Mesenchymal stem cell (in vitro differentiated cells and primary cell): Measurements from ENCODE around the gene AOX1.

Experiments used
- DNase-seq: peaks from one replicate; pipeline ENCODE4 v3.0.0-alpha.2; 2013
- H2AFZ ChIP-seq: one replicate; pipeline ENCODE4 v1.6.1; 2013; ENCODE audit warnings: low read depth, mild to moderate bottlenecking, control low read depth, inconsistent platforms, low read length, moderate library complexity
- H2AK5ac ChIP-seq: 2 replicates; pipeline ENCODE4 v1.6.1; 2013; ENCODE audit warnings: low read length, moderate library complexity, mild to moderate bottlenecking, inconsistent platforms; ENCODE audit not compliant: severe bottlenecking
- H2BK120ac ChIP-seq: one replicate; pipeline ENCODE4 v1.6.1; 2013; ENCODE audit warnings: low read depth, mild to moderate bottlenecking, inconsistent platforms, low read length, moderate library complexity
- H2BK12ac ChIP-seq, 2 experiments: one replicate each; pipeline ENCODE4 v1.6.1; 2013; ENCODE audit warnings: inconsistent platforms in 2 of 2, low read length in 2 of 2, mild to moderate bottlenecking in 2 of 2, moderate library complexity in 2 of 2, control low read depth in 1 of 2
- H2BK15ac ChIP-seq: one replicate; pipeline ENCODE4 v1.6.1; 2013; ENCODE audit warnings: mild to moderate bottlenecking, low read depth, inconsistent platforms; ENCODE audit not compliant: poor library complexity, severe bottlenecking
- H2BK5ac ChIP-seq: 2 replicates; pipeline ENCODE4 v1.6.1; 2013; ENCODE audit warnings: low read depth, mild to moderate bottlenecking, low read length, control low read depth, inconsistent platforms; ENCODE audit not compliant: poor library complexity, severe bottlenecking
- H3K14ac ChIP-seq, 2 experiments: one replicate each; pipeline ENCODE4 v1.6.1; 2013; ENCODE audit warnings: inconsistent platforms in 2 of 2, low read length in 2 of 2, control low read depth in 1 of 2, mild to moderate bottlenecking in 1 of 2, moderate library complexity in 1 of 2
- H3K18ac ChIP-seq, 2 experiments: one replicate each; pipeline ENCODE4 v1.6.1; 2013; ENCODE audit warnings: inconsistent platforms in 2 of 2, low read length in 2 of 2, control low read depth in 1 of 2, low read depth in 1 of 2, mild to moderate bottlenecking in 1 of 2
- H3K23ac ChIP-seq, 2 experiments: one replicate each; pipeline ENCODE4 v1.6.1; 2013; ENCODE audit warnings: inconsistent platforms in 2 of 2, low read length in 2 of 2, mild to moderate bottlenecking in 2 of 2, moderate library complexity in 2 of 2, control low read depth in 1 of 2
- H3K27ac ChIP-seq: 2 replicates; pipeline ENCODE4 v1.5.1; 2013; ENCODE audit warnings: mild to moderate bottlenecking, moderate library complexity, low read length, control low read depth, inconsistent platforms; ENCODE audit not compliant: poor library complexity, severe bottlenecking
- H3K27me3 ChIP-seq, 2 experiments: 2 replicates each; pipeline versions ENCODE4 v1.6.1 to v1.7.0; 2013; ENCODE audit warnings: low read length in 2 of 2, mild to moderate bottlenecking in 2 of 2, moderate library complexity in 2 of 2, control low read depth in 1 of 2, inconsistent platforms in 1 of 2; ENCODE audit not compliant: control insufficient read depth in 1 of 2, insufficient read depth in 1 of 2
- H3K36me3 ChIP-seq, 2 experiments: 2 replicates each; pipeline versions ENCODE4 v1.6.1 to v1.7.0; 2013; ENCODE audit warnings: low read length in 2 of 2, control low read depth in 1 of 2, inconsistent platforms in 1 of 2, low read depth in 1 of 2, mild to moderate bottlenecking in 1 of 2; ENCODE audit not compliant: insufficient read depth in 2 of 2, control insufficient read depth in 1 of 2
- H3K4ac ChIP-seq, 2 experiments: one replicate each; pipeline ENCODE4 v1.6.1; 2013; ENCODE audit warnings: inconsistent platforms in 2 of 2, low read length in 2 of 2, mild to moderate bottlenecking in 2 of 2, moderate library complexity in 2 of 2, control low read depth in 1 of 2, low read depth in 1 of 2
- H3K4me1 ChIP-seq: 2 replicates; pipeline ENCODE4 v1.6.1; 2013; ENCODE audit warnings: low read depth, low read length, control low read depth; ENCODE audit not compliant: control insufficient read depth, insufficient read depth
- H3K4me2 ChIP-seq: 2 replicates; pipeline ENCODE4 v1.6.1; 2013; ENCODE audit warnings: low read length, mild to moderate bottlenecking, inconsistent platforms; ENCODE audit not compliant: poor library complexity, severe bottlenecking
- H3K4me3 ChIP-seq, 2 experiments: 2 replicates each; pipeline versions ENCODE4 v1.5.1 to v1.7.0; 2013; ENCODE audit warnings: low read length in 2 of 2, mild to moderate bottlenecking in 2 of 2, control low read depth in 1 of 2, low read depth in 1 of 2; ENCODE audit not compliant: insufficient read depth in 1 of 2
- H3K79me1 ChIP-seq: replicated peaks from 2 replicates; pipeline ENCODE4 v1.6.1; 2013; ENCODE audit warnings: mild to moderate bottlenecking, control low read depth, low read length, inconsistent platforms; ENCODE audit not compliant: poor library complexity, severe bottlenecking
- H3K9ac ChIP-seq: 2 replicates; pipeline ENCODE4 v1.7.0; 2013; ENCODE audit warnings: mild to moderate bottlenecking, low read length, moderate library complexity
- H3K9me3 ChIP-seq: 2 replicates; pipeline ENCODE4 v1.7.0; 2013; ENCODE audit warnings: mild to moderate bottlenecking, low read length; ENCODE audit not compliant: control insufficient read depth
- H4K8ac ChIP-seq: one replicate; pipeline ENCODE4 v1.6.1; 2013; ENCODE audit warnings: inconsistent platforms, mild to moderate bottlenecking, low read length, moderate library complexity
- H4K91ac ChIP-seq: one replicate; pipeline ENCODE4 v1.6.1; 2013; ENCODE audit warnings: mild to moderate bottlenecking, low read length, inconsistent platforms
- WGBS: methylation state at CpG from one replicate; pipeline ENCODE4 v1.1.7; 2013; ENCODE audit warnings: mixed read lengths; 5-methylcytosine and 5-hydroxymethylcytosine counted together

Gene AOX1

GRCh38 chr2:200668478-200668877, 82.7 kb downstream of the AOX1 start:
- no peak overlapping the region for H3K4ac ChIP-seq
- no peak overlapping the region for H2BK12ac ChIP-seq
- H4K91ac ChIP-seq, result no peak overlapping the region
- H3K79me1 ChIP-seq, result no peaks in the 10 kb centered on the region
- DNase-seq, result no peak
- H2AK5ac ChIP-seq, result no peak overlapping the region
- H3K18ac ChIP-seq, result no peak overlapping the region
- no peak overlapping the region for H2AFZ ChIP-seq
- no peak overlapping the region for H2BK120ac ChIP-seq
- H3K4me3 ChIP-seq, result no peak overlapping the region
- H3K4me2 ChIP-seq, result no peak overlapping the region
- H3K4me1 ChIP-seq, result peaks cover 2% of the 10 kb centered on the region
- no peaks in the 10 kb centered on the region for H3K9me3 ChIP-seq
- H4K8ac ChIP-seq, result no peak overlapping the region
- no peak overlapping the region for H2BK15ac ChIP-seq
- no peak overlapping the region for H3K14ac ChIP-seq
- H3K9ac ChIP-seq, result no peak overlapping the region
- peaks cover 0 to 44% of the 10 kb centered on the region in 2 experiments for H3K36me3 ChIP-seq
- no peak overlapping the region for H3K23ac ChIP-seq
- no peaks in the 10 kb centered on the region for H3K27me3 ChIP-seq
- no peak overlapping the region for H3K27ac ChIP-seq
- WGBS, result 89% methylated on average over 2 of the region's 3 CpGs
- no peak overlapping the region for H2BK5ac ChIP-seq

GRCh38 chr2:200669308-200669707, 83.5 kb downstream of the AOX1 start:
- no peak overlapping the region for H2BK5ac ChIP-seq
- H2BK120ac ChIP-seq, result no peak overlapping the region
- no peak overlapping the region for H4K8ac ChIP-seq
- H3K23ac ChIP-seq, result no peak overlapping the region
- WGBS, result 90% methylated on average over 8 of the region's 9 CpGs
- no peak overlapping the region for H4K91ac ChIP-seq
- peaks cover 0 to 44% of the 10 kb centered on the region in 2 experiments for H3K36me3 ChIP-seq
- H3K4ac ChIP-seq, result no peak overlapping the region
- no peak overlapping the region for H3K14ac ChIP-seq
- no peak overlapping the region for H3K27ac ChIP-seq
- H3K18ac ChIP-seq, result no peak overlapping the region
- no peaks in the 10 kb centered on the region for H3K9me3 ChIP-seq
- H3K27me3 ChIP-seq, result no peaks in the 10 kb centered on the region
- no peak overlapping the region for H2BK12ac ChIP-seq
- peaks cover 2% of the 10 kb centered on the region for H3K4me1 ChIP-seq
- H2AK5ac ChIP-seq, result no peak overlapping the region
- no peak for DNase-seq
- no peak overlapping the region for H2BK15ac ChIP-seq
- H3K79me1 ChIP-seq, result no peaks in the 10 kb centered on the region
- H2AFZ ChIP-seq, result no peak overlapping the region
- no peak overlapping the region for H3K4me2 ChIP-seq
- no peak overlapping the region for H3K4me3 ChIP-seq
- H3K9ac ChIP-seq, result no peak overlapping the region

GRCh38 chr2:200670313-200670712, 84.5 kb downstream of the AOX1 start:
- Histone ChIP-seq H2AFZ (no peak overlapping the region), H3K9ac (no peak overlapping the region), H3K4me2 (no peak overlapping the region), H4K91ac (no peak overlapping the region), H3K14ac (no peak overlapping the region), H2BK5ac (no peak overlapping the region), H2BK120ac (no peak overlapping the region), H2BK12ac (no peak overlapping the region), H3K36me3 (peaks cover 0 to 42% of the 10 kb centered on the region in 2 experiments), H3K27ac (no peak overlapping the region), H2AK5ac (no peak overlapping the region), H2BK15ac (no peak overlapping the region), H3K23ac (no peak overlapping the region), H3K79me1 (no peaks in the 10 kb centered on the region), H4K8ac (no peak overlapping the region), H3K18ac (no peak overlapping the region), H3K4ac (no peak overlapping the region), H3K9me3 (no peaks in the 10 kb centered on the region), H3K27me3 (no peaks in the 10 kb centered on the region), H3K4me1 (peaks cover 2% of the 10 kb centered on the region), H3K4me3 (no peak overlapping the region)
- no peak for DNase-seq
- WGBS, result 61% methylated on average over 4 of the region's 4 CpGs

- 86% methylated on average over 1 of the region's 1 CpG for WGBS
- Histone ChIP-seq H2BK120ac (no peak overlapping the region), H2AK5ac (no peak overlapping the region), H3K36me3 (peaks cover 0 to 39% of the 10 kb centered on the region in 2 experiments), H3K79me1 (no peaks in the 10 kb centered on the region), H3K27me3 (no peaks in the 10 kb centered on the region), H3K4me3 (no peak overlapping the region), H2AFZ (no peak overlapping the region), H3K14ac (no peak overlapping the region), H3K18ac (no peak overlapping the region), H3K9ac (no peak overlapping the region), H4K8ac (no peak overlapping the region), H2BK15ac (no peak overlapping the region), H3K23ac (no peak overlapping the region), H3K4me1 (peaks cover 2% of the 10 kb centered on the region), H2BK12ac (no peak overlapping the region), H3K4ac (no peak overlapping the region), H3K4me2 (no peak overlapping the region), H3K9me3 (no peaks in the 10 kb centered on the region), H4K91ac (no peak overlapping the region), H2BK5ac (no peak overlapping the region), H3K27ac (no peak overlapping the region)
- no peak for DNase-seq
These were observed 84.9 kb downstream of the AOX1 start for GRCh38 chr2:200670751-200671150.
